ENCODE results near the gene IL1R2.
A peak's percentile ranks its signal among the peaks of the same experiment; 100 is the strongest.

The IL1R2 gene

DNA sequence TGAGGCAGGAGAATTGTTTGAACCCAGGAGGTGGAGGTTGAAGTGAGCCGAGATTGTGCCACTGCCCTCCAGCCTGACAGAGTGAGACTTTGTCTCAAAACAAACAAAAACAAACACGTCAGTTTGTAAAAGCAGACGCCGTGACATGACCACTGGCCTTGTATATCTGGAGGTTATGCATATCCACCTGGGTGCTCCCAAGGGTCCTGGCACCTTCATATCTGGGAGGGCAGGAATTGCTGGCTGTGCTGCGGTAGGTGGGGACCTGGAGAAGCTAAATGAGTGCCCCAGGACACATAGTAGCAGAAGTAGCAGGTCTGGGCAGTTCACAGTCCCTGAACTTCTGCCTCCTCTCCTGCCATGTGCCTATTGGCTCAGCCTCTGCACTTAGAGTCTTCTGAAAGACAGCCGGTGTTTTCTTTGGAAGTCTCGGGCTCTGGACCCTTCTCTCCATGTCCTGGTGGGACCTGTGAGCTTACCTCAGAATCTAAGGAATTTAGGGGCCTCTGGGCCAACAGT, 30.9 kb upstream of the IL1R2 start:
- peak overlapping the region; percentile 91 for H3K27ac ChIP-seq (replicated peaks)
- no peak overlapping the region for H3K4me3 ChIP-seq (replicated peaks; ENCODE audit: insufficient read depth, low read length)
- H3K27me3 ChIP-seq (ENCODE audit: insufficient read depth, poor library complexity, severe bottlenecking): no peaks in the 10 kb centered on the region
- TF ChIP-seq GABPA (IDR thresholded peaks at IDR 0.05; ENCODE audit: low read depth): no peak
- no peak for TF ChIP-seq POLR2AphosphoS5 (IDR thresholded peaks at IDR 0.05; ENCODE audit: low read depth)
- no peak for TF ChIP-seq SPI1 (IDR thresholded peaks at IDR 0.05; ENCODE audit: borderline replicate concordance, low read depth)
- no peak for TF ChIP-seq CTCF (IDR thresholded peaks at IDR 0.05; ENCODE audit: insufficient read depth, low read length)
- no peak for TF ChIP-seq REST (IDR thresholded peaks at IDR 0.05; ENCODE audit: insufficient replicate concordance, low read depth)
- no peak for DNase-seq (ENCODE audit: low read depth in 1 of 2, low spot score in 1 of 2)

DNA sequence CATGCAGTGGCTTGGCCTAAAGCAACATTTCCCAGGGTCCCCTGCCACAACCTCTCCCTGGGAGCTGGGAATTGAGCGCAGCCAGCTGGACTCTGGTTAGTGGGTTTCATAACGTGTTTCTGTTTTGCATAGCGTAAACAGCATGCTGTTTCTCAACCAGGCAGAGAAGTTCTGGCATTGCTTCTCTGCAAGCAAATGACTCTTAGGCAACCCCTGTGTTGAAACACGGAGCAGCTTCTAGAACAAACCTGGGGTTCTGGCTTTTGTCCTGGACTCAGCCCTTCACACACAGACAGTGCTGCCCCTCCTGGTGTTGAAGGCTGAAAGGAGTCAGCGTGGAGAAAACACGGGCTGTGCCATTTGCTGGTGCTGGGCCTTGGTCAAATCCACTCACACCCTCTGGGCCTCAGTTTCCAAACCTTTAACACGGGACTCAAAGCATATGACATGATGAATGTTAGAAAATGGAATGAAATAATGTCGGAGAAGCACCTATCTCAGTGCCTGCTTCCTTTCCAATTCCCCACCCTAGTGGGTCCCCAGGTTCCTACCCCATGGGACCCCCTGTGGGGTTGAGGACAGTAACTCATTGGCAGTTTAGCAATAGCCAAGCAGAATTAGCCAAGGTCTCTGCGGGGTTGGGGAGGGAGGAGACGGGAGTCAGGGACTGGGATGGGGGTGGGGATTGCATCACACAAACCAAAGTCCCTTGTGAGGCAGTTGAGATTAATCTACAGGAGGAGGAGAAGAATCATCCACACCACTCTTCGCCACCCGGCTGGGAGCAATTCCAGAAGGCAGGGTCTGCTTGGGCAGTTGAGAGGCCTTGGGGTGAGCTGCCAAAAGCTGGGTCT, 30.2 kb upstream of the IL1R2 start:
- H3K27ac ChIP-seq (replicated peaks): peak overlapping the region; percentile 91
- peak; percentile 99 for DNase-seq (ENCODE audit: low read depth in 1 of 2, low spot score in 1 of 2)
- 0 out of 2 replicates have a peak overlapping the region, but pooled peaks have one; percentile 7 for H3K4me3 ChIP-seq (replicated peaks; ENCODE audit: insufficient read depth, low read length)
- H3K27me3 ChIP-seq (ENCODE audit: insufficient read depth, poor library complexity, severe bottlenecking): no peaks in the 10 kb centered on the region
- TF ChIP-seq CTCF (IDR thresholded peaks at IDR 0.05; ENCODE audit: insufficient read depth, low read length) (no peak), GABPA (IDR thresholded peaks at IDR 0.05; ENCODE audit: low read depth) (no peak; the same call in 1 of the 2 replicates), SPI1 (IDR thresholded peaks at IDR 0.05; ENCODE audit: borderline replicate concordance, low read depth) (no peak), REST (IDR thresholded peaks at IDR 0.05; ENCODE audit: insufficient replicate concordance, low read depth) (peak; percentile 54), POLR2AphosphoS5 (IDR thresholded peaks at IDR 0.05; ENCODE audit: low read depth) (peak; percentile 80)

DNA sequence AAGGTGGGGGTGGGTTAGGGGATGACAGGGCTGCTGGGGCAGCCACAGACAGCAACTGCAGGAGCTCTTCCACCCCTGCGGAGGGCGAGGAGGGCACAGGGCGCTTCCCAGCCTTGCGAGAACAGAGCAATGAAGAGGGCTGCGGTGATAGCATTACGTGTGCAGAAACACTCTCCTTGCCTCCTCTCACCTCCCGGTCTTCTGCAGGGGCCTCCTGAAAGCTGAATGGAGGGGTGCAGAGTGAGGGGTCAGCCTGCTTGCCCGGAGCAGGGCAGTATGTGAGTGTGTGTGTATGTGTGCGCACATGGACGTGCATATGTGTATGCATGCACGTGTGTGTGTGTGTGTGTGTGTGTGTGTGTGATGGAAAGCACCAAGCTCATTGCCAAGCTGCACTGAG, 29.5 kb upstream of the IL1R2 start:
- peak in 1 of 2 experiments; percentile 43 for DNase-seq (ENCODE audit: low read depth in 1 of 2, low spot score in 1 of 2)
- H3K27ac ChIP-seq (replicated peaks): peak overlapping the region; percentile 91
- no peaks in the 10 kb centered on the region for H3K27me3 ChIP-seq (ENCODE audit: insufficient read depth, poor library complexity, severe bottlenecking)
- TF ChIP-seq REST (IDR thresholded peaks at IDR 0.05; ENCODE audit: insufficient replicate concordance, low read depth) (no peak), SPI1 (IDR thresholded peaks at IDR 0.05; ENCODE audit: borderline replicate concordance, low read depth) (no peak), GABPA (IDR thresholded peaks at IDR 0.05; ENCODE audit: low read depth) (no peak), POLR2AphosphoS5 (IDR thresholded peaks at IDR 0.05; ENCODE audit: low read depth) (no peak), CTCF (IDR thresholded peaks at IDR 0.05; ENCODE audit: insufficient read depth, low read length) (no peak)
- 0 out of 2 replicates have a peak overlapping the region, but pooled peaks have one; percentile 7 for H3K4me3 ChIP-seq (replicated peaks; ENCODE audit: insufficient read depth, low read length)

All from HL-60 (cell line).